BJ (cell line): ENCODE measurements around the gene EPB41L1. TPM values are rescaled to one million over a fixed set of nuclear protein-coding genes. Genes with fewer than 3 reads are reported as not detected.

Experiments used
- CTCF ChIA-PET: fragments of 350-600 bp; formaldehyde crosslinking; extraction: SDS; loops from one replicate; lab custom pipeline; 2021; ENCODE audit warnings: antibody characterized with exemption, inconsistent platforms; lab: Yijun Ruan, JAX
- POLR2A ChIA-PET: fragments of 300-600 bp; sonication (Branson Sonifier 250); formaldehyde crosslinking; extraction: SDS; loops from one replicate; lab custom pipeline; 2021; ENCODE audit warnings: antibody characterized with exemption; lab: Charles Lee
- DNase-seq: peaks from one replicate; pipeline ENCODE4 v3.0.0-alpha.2; 2011; ENCODE audit warnings: low read depth
- H3K27me3 ChIP-seq: 2 replicates; pipeline ENCODE4 v1.6.0; 2011; ENCODE audit warnings: low read length; ENCODE audit not compliant: control insufficient read depth, insufficient read depth
- H3K36me3 ChIP-seq: 2 replicates; pipeline ENCODE4 v1.5.1; 2011; ENCODE audit warnings: low read length; ENCODE audit not compliant: control insufficient read depth, insufficient read depth
- H3K4me3 ChIP-seq: 2 replicates; pipeline ENCODE4 v1.5.1; 2011; ENCODE audit warnings: low read depth, mild to moderate bottlenecking, control low read depth, low read length
- CTCF ChIP-seq: IDR thresholded peaks from 2 replicates; pipeline ENCODE4 v1.5.1; 2011; ENCODE audit warnings: low read depth, mild to moderate bottlenecking, control low read depth, inconsistent platforms, low read length, moderate library complexity; ENCODE audit not compliant: insufficient read depth
- polyA plus RNA-seq: library from polyadenylated mRNA; depleted of rRNA; stranded (reverse); fragments of >200 nt; gene quantifications from 2 replicates; pipeline ENCODE4 v1.2.3, GENCODE V29; 2011

EPB41L1 gene
- polyA plus RNA-seq, 1 experiment: 20.2 TPM

GRCh38 chr20:36149469-36149868 is 5.1 kb upstream of the EPB41L1 start:
- ChIA-PET CTCF (interaction anchor here (2.1 to 15.9 kb wide), 2 partner anchors 11 to 159 kb away, joined by 18 to 498 read pairs; no protein-coding TSS in a partner anchor), POLR2A (no interaction called here)
- H3K36me3 ChIP-seq: no peaks in the 10 kb centered on the region
- no peak for DNase-seq
- no peak for TF ChIP-seq CTCF
- peaks cover 5% of the 10 kb centered on the region for H3K27me3 ChIP-seq
- no peak overlapping the region for H3K4me3 ChIP-seq

GRCh38 chr20:36150489-36150846 is 4.1 kb upstream of the EPB41L1 start:
- Histone ChIP-seq H3K4me3 (no peak overlapping the region), H3K36me3 (no peaks in the 10 kb centered on the region), H3K27me3 (peaks cover 5% of the 10 kb centered on the region)
- ChIA-PET POLR2A (no interaction called here), CTCF (interaction anchor here (0.9 to 15.9 kb wide), 2 partner anchors 12 to 160 kb away, joined by 4 to 498 read pairs; no protein-coding TSS in a partner anchor)
- no peak for DNase-seq
- no peak for TF ChIP-seq CTCF

GRCh38 chr20:36150847-36151539 is 3.5 kb upstream of the EPB41L1 start:
- Histone ChIP-seq H3K36me3 (no peaks in the 10 kb centered on the region), H3K27me3 (peaks cover 3% of the 10 kb centered on the region; the same call in 1 of the 2 replicates), H3K4me3 (no peak overlapping the region)
- TF ChIP-seq CTCF: no peak
- ChIA-PET CTCF (interaction anchor here (0.9 to 15.9 kb wide), 2 partner anchors 13 to 160 kb away, joined by 4 to 498 read pairs; no protein-coding TSS in a partner anchor), POLR2A (no interaction called here)
- no peak for DNase-seq

- Histone ChIP-seq H3K4me3 (no peak overlapping the region), H3K27me3 (no peaks in the 10 kb centered on the region), H3K36me3 (no peaks in the 10 kb centered on the region)
- CTCF ChIA-PET: interaction anchor here (0.7 to 2.8 kb wide), 4 partner anchors 9 to 157 kb away, joined by 3 to 11 read pairs (median 6); no protein-coding TSS in a partner anchor
- no peak for TF ChIP-seq CTCF
- no peak for DNase-seq
- POLR2A ChIA-PET: no interaction called here
These were observed 2.3 kb upstream of the EPB41L1 start for GRCh38 chr20:36152261-36152660.

- DNase-seq: no peak
- ChIA-PET CTCF (interaction anchor here (0.7 to 2.8 kb wide), 4 partner anchors 10 to 158 kb away, joined by 3 to 11 read pairs (median 6); no protein-coding TSS in a partner anchor), POLR2A (no interaction called here)
- Histone ChIP-seq H3K27me3 (no peaks in the 10 kb centered on the region), H3K36me3 (no peaks in the 10 kb centered on the region), H3K4me3 (no peak overlapping the region)
- no peak for TF ChIP-seq CTCF
These were observed 1.3 kb upstream of the EPB41L1 start for GRCh38 chr20:36153204-36153603.
